CD4-positive, alpha-beta T cell treated with Interleukin-17A for 1 hour (primary cell): ENCODE measurements around the gene IDI1.

Experiments used
- DNase-seq: peaks from one replicate; pipeline ENCODE4 v3.0.0-alpha.2; 2020

Gene IDI1

DNA sequence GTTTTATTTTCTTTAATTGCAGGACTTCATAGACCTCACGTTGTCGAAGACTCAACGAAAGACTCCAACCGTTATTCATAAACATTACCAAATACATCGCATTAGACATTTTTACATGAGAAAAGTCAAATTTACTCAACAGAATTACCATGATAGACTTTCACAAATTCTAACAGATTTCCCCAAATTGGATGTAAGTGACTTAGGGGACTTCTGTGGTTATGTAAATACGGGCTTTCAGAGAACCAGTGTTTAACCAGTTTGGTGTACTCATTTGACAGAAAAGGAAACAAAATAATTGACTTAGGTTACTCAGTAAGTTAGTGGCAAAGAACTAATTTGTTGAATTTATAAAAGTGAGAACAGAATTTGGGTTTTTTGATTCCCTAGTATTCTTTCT, 56.5 kb downstream of the IDI1 start:
- DNase-seq, result no peak

GRCh38 chr10:990808-991207, 58.1 kb downstream of the IDI1 start:
- DNase-seq, result no peak
